SK-N-SH (cell line): ENCODE results near the gene ABLIM1. TPM values are rescaled to one million over a fixed set of nuclear protein-coding genes. Genes with fewer than 3 reads are reported as not detected.

ENCODE experiments used
- CTCF ChIA-PET: fragments of 300-600, 350-600 bp; formaldehyde crosslinking; extraction: SDS; loops from one replicate; lab custom pipeline; 2021; lab: Yijun Ruan, JAX
- POLR2A ChIA-PET: fragments of 350-600 bp; sonication (Branson Sonifier 250); formaldehyde crosslinking; extraction: SDS; loops from one replicate; lab custom pipeline; 2020; ENCODE audit warnings: antibody characterized with exemption, inconsistent platforms; lab: Yijun Ruan, JAX
- DNase-seq: peaks from one replicate; pipeline ENCODE4 v3.0.0; 2012
- H2AFZ ChIP-seq: fragments of 200-600 bp; sonication (generic); 2 replicates; pipeline ENCODE4 v1.8.1; 2016; ENCODE audit warnings: antibody characterized with exemption, mild to moderate bottlenecking, low read depth
- H3F3A ChIP-seq: fragments of 200-600 bp; sonication (generic); replicated peaks from 2 replicates; pipeline ENCODE3; 2016; ENCODE audit warnings: antibody characterized with exemption, mild to moderate bottlenecking; ENCODE audit not compliant: insufficient read depth
- H3K27ac ChIP-seq, 2 experiments: fragments of 200-500 bp in 1 of 2; fragments of 200-600 bp in 1 of 2; sonication (Bioruptor generic) in 1 of 2; sonication (generic), shearing (Covaris generic) in 1 of 2; 2 replicates each; pipeline versions ENCODE4 v1.5.1 to v1.6.1; 2014 to 2016; ENCODE audit warnings: low read depth in 2 of 2, inconsistent platforms in 1 of 2, low read length in 1 of 2, mild to moderate bottlenecking in 1 of 2, mixed read lengths in 1 of 2
- H3K27me3 ChIP-seq: fragments of 200-600 bp; sonication (generic), shearing (Covaris generic); 2 replicates; pipeline ENCODE4 v1.6.1; 2016; ENCODE audit warnings: mixed run types; ENCODE audit not compliant: insufficient read depth
- H3K36me3 ChIP-seq, 2 experiments: fragments of 200-500 bp in 1 of 2; fragments of 200-600 bp in 1 of 2; sonication (Bioruptor generic) in 1 of 2; sonication (generic) in 1 of 2; replicated peaks in 1 of 2; 2 replicates each; pipeline versions ENCODE3 to v1.5.1; 2014 to 2016; ENCODE audit warnings: low read length in 1 of 2, mild to moderate bottlenecking in 1 of 2; ENCODE audit not compliant: insufficient read depth in 2 of 2, control insufficient read depth in 1 of 2
- H3K4me1 ChIP-seq, 2 experiments: fragments of 200-500 bp in 1 of 2; fragments of 200-600 bp in 1 of 2; sonication (Bioruptor generic) in 1 of 2; sonication (generic), shearing (Covaris generic) in 1 of 2; 2 replicates each; pipeline versions ENCODE4 v1.5.1 to v1.6.1; 2014 to 2016; ENCODE audit warnings: low read depth in 1 of 2, low read length in 1 of 2, mixed run types in 1 of 2; ENCODE audit not compliant: insufficient read depth in 2 of 2, control insufficient read depth in 1 of 2
- H3K4me2 ChIP-seq: fragments of 200-600 bp; sonication (generic), shearing (Covaris generic); 2 replicates; pipeline ENCODE4 v1.6.1; 2017; ENCODE audit warnings: mixed run types
- H3K4me3 ChIP-seq, 2 experiments: fragments of 200-500 bp in 1 of 2; fragments of 200-600 bp in 1 of 2; sonication (Bioruptor generic) in 1 of 2; sonication (generic), shearing (Covaris generic) in 1 of 2; 2 replicates each; pipeline versions ENCODE4 v1.5.1 to v1.8.1; 2014 to 2016; ENCODE audit warnings: low read depth in 2 of 2, inconsistent platforms in 1 of 2, low read length in 1 of 2, mild to moderate bottlenecking in 1 of 2, mixed read lengths in 1 of 2, moderate library complexity in 1 of 2
- H3K79me2 ChIP-seq: fragments of 200-600 bp; sonication (generic); 2 replicates; pipeline ENCODE4 v1.8.1; 2017; ENCODE audit warnings: mild to moderate bottlenecking; ENCODE audit not compliant: insufficient read depth
- H3K9ac ChIP-seq: fragments of 200-600 bp; sonication (generic); 2 replicates; pipeline ENCODE4 v1.6.1; 2017; ENCODE audit warnings: mixed run types
- H3K9me2 ChIP-seq: fragments of 200-600 bp; sonication (generic); 2 replicates; pipeline ENCODE4 v1.6.1; 2017; ENCODE audit warnings: mixed run types
- H3K9me3 ChIP-seq: fragments of 200-600 bp; sonication (generic); 2 replicates; pipeline ENCODE4 v1.6.1; 2017; ENCODE audit warnings: mixed run types, mild to moderate bottlenecking, moderate library complexity
- H4K20me1 ChIP-seq: fragments of 200-600 bp; sonication (generic); 2 replicates; pipeline ENCODE4 v1.6.1; 2017; ENCODE audit warnings: mild to moderate bottlenecking, mixed run types; ENCODE audit not compliant: insufficient read depth
- CTCF ChIP-seq: fragments of 200-600 bp; sonication (generic); IDR thresholded peaks from 2 replicates; pipeline ENCODE4 v1.6.1; 2017; ENCODE audit warnings: antibody characterized with exemption, mild to moderate bottlenecking, moderate library complexity
- EP300 ChIP-seq, 2 experiments: IDR thresholded peaks; 2 replicates each; pipeline versions ENCODE4 v1.4.0 to v1.6.1; 2012; ENCODE audit warnings: borderline replicate concordance in 1 of 2, low read depth in 1 of 2, low read length in 1 of 2
- EZH2phosphoT487 ChIP-seq: fragments of 200-600 bp; sonication (generic); IDR thresholded peaks from 2 replicates; pipeline ENCODE4 v1.6.1; 2017; ENCODE audit warnings: low read depth, mixed run types, mild to moderate bottlenecking, antibody characterized with exemption, moderate library complexity, borderline replicate concordance
- FOSL2 ChIP-seq: IDR thresholded peaks from 2 replicates; pipeline ENCODE4 v1.4.0; 2012; ENCODE audit warnings: low read depth, mild to moderate bottlenecking, moderate library complexity, borderline replicate concordance
- FOXM1 ChIP-seq: IDR thresholded peaks from 2 replicates; pipeline ENCODE4 v1.4.0; 2012; ENCODE audit warnings: low read depth, mild to moderate bottlenecking
- GATA2 ChIP-seq: sonication (generic); formaldehyde crosslinking; IDR thresholded peaks from 2 replicates; pipeline ENCODE4 v1.5.0; 2020; ENCODE audit warnings: mild to moderate bottlenecking, missing genetic modification reagents
- IRF3 ChIP-seq: fragments of 150-350 bp; IDR thresholded peaks from 2 replicates; pipeline ENCODE4 v1.6.1; 2016; ENCODE audit warnings: mild to moderate bottlenecking, low read depth, low read length
- JUND ChIP-seq: IDR thresholded peaks from 2 replicates; pipeline ENCODE4 v1.4.0; 2012
- NFIC ChIP-seq: IDR thresholded peaks from 2 replicates; pipeline ENCODE4 v1.4.0; 2012; ENCODE audit warnings: borderline replicate concordance
- PBX3 ChIP-seq: IDR thresholded peaks from 2 replicates; pipeline ENCODE4; 2012
- RAD21 ChIP-seq: IDR thresholded peaks from 2 replicates; pipeline ENCODE4 v1.6.1; 2012; ENCODE audit warnings: mild to moderate bottlenecking, low read length
- REST ChIP-seq: IDR thresholded peaks from 2 replicates; pipeline ENCODE4 v1.6.1; 2012; ENCODE audit warnings: mild to moderate bottlenecking, low read depth, low read length, moderate library complexity
- RFX5 ChIP-seq: IDR thresholded peaks from 2 replicates; pipeline ENCODE4 v1.6.1; 2012; ENCODE audit warnings: mild to moderate bottlenecking, improper control_type of control experiment, low read length
- RXRA ChIP-seq: IDR thresholded peaks from 2 replicates; pipeline ENCODE4 v1.4.0; 2012; ENCODE audit warnings: low read depth, mild to moderate bottlenecking, borderline replicate concordance
- TCF12 ChIP-seq: IDR thresholded peaks from 2 replicates; pipeline ENCODE4 v1.4.0; 2012
- TEAD4 ChIP-seq: IDR thresholded peaks from 2 replicates; pipeline ENCODE4 v1.4.0; 2012; ENCODE audit warnings: mild to moderate bottlenecking, borderline replicate concordance; ENCODE audit not compliant: insufficient read depth
- USF1 ChIP-seq: IDR thresholded peaks from 2 replicates; pipeline ENCODE4 v1.4.0; 2012; ENCODE audit warnings: low read depth, borderline replicate concordance
- YY1 ChIP-seq: IDR thresholded peaks from 2 replicates; pipeline ENCODE4 v1.4.0; 2012; ENCODE audit warnings: low read depth, mild to moderate bottlenecking
- WGBS: methylation state at CpG from one replicate; pipeline ENCODE4 v1.1.6; 2017; ENCODE audit warnings: low lambda C conversion rate; 5-methylcytosine and 5-hydroxymethylcytosine counted together
- polyA plus RNA-seq, 3 experiments: library from polyadenylated mRNA; depleted of rRNA; stranded (reverse); fragments of >200 nt; gene quantifications; 2 replicates each; pipeline ENCODE4 v1.2.3, GENCODE V29; 2012

Gene ABLIM1
- polyA plus RNA-seq, 1 of the 3 experiments (the other 2 are of a cell fraction) = 16.1 TPM

GRCh38 chr10:114624422-114624821 lies 33.7 kb downstream of the ABLIM1 start:
- TF ChIP-seq USF1 = no peak
- no peak for TF ChIP-seq EZH2phosphoT487
- TF ChIP-seq GATA2 (CRISPR knock-in tag) = no peak
- no peak for TF ChIP-seq IRF3
- TF ChIP-seq TEAD4 = no peak
- no peak for DNase-seq
- Histone ChIP-seq H3K9me3 (no peaks in the 10 kb centered on the region), H3F3A (peaks cover 18% of the 10 kb centered on the region), H3K27ac (peak overlapping the region; percentile 65 to 78), H3K27me3 (no peaks in the 10 kb centered on the region), H2AFZ (no peak overlapping the region), H3K36me3 (no peaks in the 10 kb centered on the region), H3K9ac (no peak overlapping the region), H3K4me1 (peaks cover 0 to 8% of the 10 kb centered on the region in 2 experiments; a peak in 3 of 4 replicates), H3K9me2 (no peaks in the 10 kb centered on the region), H3K79me2 (no peaks in the 10 kb centered on the region), H3K4me3 (no peak overlapping the region), H3K4me2 (peak overlapping the region; percentile 49; the same call in 1 of the 2 replicates), H4K20me1 (no peaks in the 10 kb centered on the region)
- ChIA-PET POLR2A (no interaction called here), CTCF (no interaction called here)
- 93% methylated on average over 2 of the region's 2 CpGs for WGBS

- DNase-seq = no peak
- no peaks in the 10 kb centered on the region for H3K27me3 ChIP-seq
- ChIA-PET CTCF (no interaction called here), POLR2A (no interaction called here)
- H3K4me2 ChIP-seq = peak overlapping the region; percentile 49; the same call in 1 of the 2 replicates
- H3K27ac ChIP-seq = peak overlapping the region; percentile 65 to 78; a peak in 3 of 4 replicates
- no peaks in the 10 kb centered on the region for H3K79me2 ChIP-seq
- H3K4me3 ChIP-seq = no peak overlapping the region; a peak in 1 of 4 replicates
- peaks cover 18% of the 10 kb centered on the region for H3F3A ChIP-seq
- no peak overlapping the region for H2AFZ ChIP-seq
- no peak overlapping the region for H3K9ac ChIP-seq
- H3K4me1 ChIP-seq = peaks cover 0 to 8% of the 10 kb centered on the region in 2 experiments; a peak in 3 of 4 replicates
- no peaks in the 10 kb centered on the region for H3K9me2 ChIP-seq
- H4K20me1 ChIP-seq = no peaks in the 10 kb centered on the region
- no peaks in the 10 kb centered on the region for H3K36me3 ChIP-seq
- no peaks in the 10 kb centered on the region for H3K9me3 ChIP-seq
- WGBS = 25% methylated on average over 2 of the region's 2 CpGs
- TF ChIP-seq EP300 (IDR thresholded peaks at IDR 0.05; ENCODE audit: borderline replicate concordance in 1 of 2, low read depth in 1 of 2, low read length in 1 of 2) (peak in 1 of 2 experiments; percentile 29; a peak in 1 of 4 replicates), TCF12 (peak; percentile 32; the same call in 1 of the 2 replicates), NFIC (no peak; the same call in 1 of the 2 replicates), CTCF (no peak), FOSL2 (peak; percentile 78; the same call in 1 of the 2 replicates), RAD21 (no peak), YY1 (no peak), PBX3 (peak; percentile 4; the same call in 1 of the 2 replicates), JUND (peak; percentile 76), REST (no peak), RXRA (0 out of 2 replicates have a peak, but pooled peaks have one; percentile 28), FOXM1 (no peak), RFX5 (no peak)
Observed at GRCh38 chr10:114623661-114624294, 34.3 kb downstream of the ABLIM1 start.
